Smooth muscle cell (in vitro differentiated cells): ENCODE results near the gene APCDD1L. TPM values are rescaled to one million over a fixed set of nuclear protein-coding genes. Genes with fewer than 3 reads are reported as not detected.
"Not testable (repeated sequence)": the region's sequence is repeated elsewhere in the genome, so short reads cannot be mapped to it uniquely, and the experiment has no call there.

ENCODE experiments used
- DNase-seq: peaks from one replicate; lab custom pipeline; 2025; ENCODE audit not compliant: unreplicated experiment; lab: John Stamatoyannopoulos, UW
- H2AFZ ChIP-seq: fragments of 200-600 bp; sonication (generic); 2 replicates; pipeline ENCODE4 v1.6.0; 2016; ENCODE audit warnings: antibody characterized with exemption, low read depth, mild to moderate bottlenecking
- H3F3A ChIP-seq: fragments of 200-600 bp; sonication (generic); 2 replicates; pipeline ENCODE4 v1.6.0; 2017; ENCODE audit warnings: antibody characterized with exemption, low read depth
- H3K27ac ChIP-seq: fragments of 200-600 bp; sonication (generic); 2 replicates; pipeline ENCODE4 v1.5.1; 2016; ENCODE audit warnings: low read depth, mild to moderate bottlenecking
- H3K27me3 ChIP-seq: fragments of 200-600 bp; sonication (generic); 2 replicates; pipeline ENCODE4 v1.6.1; 2016; ENCODE audit warnings: low read depth, mild to moderate bottlenecking
- H3K36me3 ChIP-seq: fragments of 200-600 bp; sonication (generic); 2 replicates; pipeline ENCODE4 v1.5.1; 2016; ENCODE audit warnings: low read depth
- H3K4me1 ChIP-seq: fragments of 200-600 bp; sonication (generic); 2 replicates; pipeline ENCODE4 v1.5.1; 2016; ENCODE audit warnings: low read depth
- H3K4me2 ChIP-seq: fragments of 200-600 bp; sonication (generic); 2 replicates; pipeline ENCODE4 v1.6.0; 2016; ENCODE audit warnings: mild to moderate bottlenecking
- H3K4me3 ChIP-seq: fragments of 200-600 bp; sonication (generic); 2 replicates; pipeline ENCODE4 v1.5.1; 2016; ENCODE audit warnings: mild to moderate bottlenecking
- H3K79me2 ChIP-seq: fragments of 200-600 bp; sonication (generic); 2 replicates; pipeline ENCODE4 v1.6.0; 2016; ENCODE audit warnings: low read depth, mild to moderate bottlenecking
- H3K9ac ChIP-seq: fragments of 200-600 bp; sonication (generic); 2 replicates; pipeline ENCODE4 v1.6.0; 2016; ENCODE audit warnings: low read depth
- H3K9me3 ChIP-seq: fragments of 200-600 bp; sonication (generic); replicated peaks from 2 replicates; pipeline ENCODE4 v1.5.1; 2016; ENCODE audit warnings: low read depth
- H4K20me1 ChIP-seq: fragments of 200-600 bp; sonication (generic); 2 replicates; pipeline ENCODE4 v1.6.0; 2016; ENCODE audit warnings: low read depth
- CTCF ChIP-seq: fragments of 200-600 bp; sonication (generic); IDR thresholded peaks from 2 replicates; pipeline ENCODE4 v1.5.1; 2017; ENCODE audit warnings: borderline replicate concordance, mild to moderate bottlenecking, antibody characterized with exemption; ENCODE audit not compliant: insufficient read depth, poor library complexity, severe bottlenecking
- WGBS: methylation state at CpG from one replicate; pipeline ENCODE4 v1.1.7; 2016; ENCODE audit warnings: low lambda C conversion rate; 5-methylcytosine and 5-hydroxymethylcytosine counted together
- polyA plus RNA-seq: library from polyadenylated mRNA; unstranded; fragments of >200 nt; fragmentation: Nextera tagmentation; extraction: Ambion mirVana; gene quantifications from 2 replicates; pipeline ENCODE4 v1.2.1, GENCODE V29; 2016
- total RNA-seq: library from RNA; depleted of rRNA; stranded (reverse); fragments of >200 nt; gene quantifications from 2 replicates; pipeline ENCODE4 v1.2.3, GENCODE V29; 2014

The APCDD1L gene
- total and polyA plus RNA-seq, 2 experiments from 2014 or later = 9.4 to 18.3 TPM

GRCh38 chr20:58418949-58419748 lies 96.0 kb downstream of the APCDD1L start:
- Histone ChIP-seq H3K27ac (no peak overlapping the region), H3K79me2 (peaks cover 62% of the 10 kb centered on the region), H3K27me3 (no peaks in the 10 kb centered on the region), H2AFZ (no peak overlapping the region), H4K20me1 (peaks cover 89% of the 10 kb centered on the region), H3K4me2 (no peak overlapping the region), H3K4me1 (peaks cover 9% of the 10 kb centered on the region), H3K9ac (no peak overlapping the region), H3K4me3 (no peak overlapping the region), H3F3A (no peaks in the 10 kb centered on the region), H3K36me3 (peaks cover 4% of the 10 kb centered on the region), H3K9me3 (no peaks in the 10 kb centered on the region)
- WGBS = 89% methylated on average over 5 of the region's 5 CpGs
- DNase-seq = no peak
- TF ChIP-seq CTCF = no peak

DNA sequence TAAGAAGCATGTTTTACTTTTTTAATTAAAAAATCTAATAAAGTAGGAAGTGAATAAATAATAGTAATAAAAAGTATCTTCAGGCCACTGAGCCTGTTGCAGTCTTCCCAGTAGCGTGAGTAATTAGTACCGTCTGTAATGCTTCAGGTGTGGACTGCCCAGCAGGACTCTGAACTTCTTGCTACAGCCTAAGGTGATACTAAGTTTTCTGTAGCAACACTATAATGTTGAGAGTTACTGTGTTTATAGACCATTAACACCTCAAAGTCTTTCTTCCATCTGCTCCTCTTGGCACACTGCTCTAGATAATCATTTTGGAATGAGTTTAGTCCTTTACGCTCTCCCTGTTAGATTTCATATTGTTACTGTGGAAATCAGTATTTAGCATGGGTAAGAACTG lies 97.8 kb downstream of the APCDD1L start:
- no peak overlapping the region for H3K9ac ChIP-seq
- 91% methylated on average over 3 of the region's 3 CpGs for WGBS
- H2AFZ ChIP-seq = no peak overlapping the region
- peaks cover 4% of the 10 kb centered on the region for H3K36me3 ChIP-seq
- H3K4me2 ChIP-seq = no peak overlapping the region
- no peaks in the 10 kb centered on the region for H3F3A ChIP-seq
- DNase-seq = no peak
- no peaks in the 10 kb centered on the region for H3K4me1 ChIP-seq
- peaks cover 55% of the 10 kb centered on the region for H3K79me2 ChIP-seq
- H3K27ac ChIP-seq = no peak overlapping the region
- no peak for TF ChIP-seq CTCF
- H3K27me3 ChIP-seq = no peaks in the 10 kb centered on the region
- H4K20me1 ChIP-seq = peaks cover 79% of the 10 kb centered on the region
- no peak overlapping the region for H3K4me3 ChIP-seq
- H3K9me3 ChIP-seq = no peaks in the 10 kb centered on the region

- Histone ChIP-seq H3K9ac (no peak overlapping the region), H3K27ac (no peak overlapping the region), H3K9me3 (no peaks in the 10 kb centered on the region), H3K36me3 (peaks cover 4% of the 10 kb centered on the region), H3K4me2 (no peak overlapping the region), H3K79me2 (peaks cover 55% of the 10 kb centered on the region), H3K4me1 (no peaks in the 10 kb centered on the region), H3K27me3 (no peaks in the 10 kb centered on the region), H3K4me3 (no peak overlapping the region), H3F3A (no peaks in the 10 kb centered on the region), H4K20me1 (peaks cover 77% of the 10 kb centered on the region), H2AFZ (no peak overlapping the region)
- no peak for TF ChIP-seq CTCF
- 100% methylated on average over 2 of the region's 2 CpGs for WGBS
- no peak for DNase-seq
Observed at GRCh38 chr20:58416835-58417234, 98.4 kb downstream of the APCDD1L start.

DNA sequence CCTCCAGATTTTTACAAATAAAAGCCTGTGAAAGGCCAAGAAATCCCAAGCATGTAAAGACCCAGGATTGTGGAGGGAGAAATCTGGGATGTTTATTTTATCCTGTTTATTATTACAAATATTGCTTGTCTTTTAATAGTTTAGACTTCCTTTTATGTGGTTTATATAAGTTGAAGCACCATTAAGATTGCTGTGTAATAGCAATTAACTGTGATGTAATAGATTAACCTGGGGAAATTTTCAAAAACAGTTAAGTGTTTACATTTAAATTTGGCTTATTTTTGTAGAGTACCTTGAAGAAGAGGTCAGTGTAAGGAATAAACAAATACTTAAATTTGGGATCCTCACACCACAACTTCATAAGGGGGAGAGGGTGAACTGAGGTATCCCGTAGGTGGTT lies 99.1 kb downstream of the APCDD1L start:
- H3K36me3 ChIP-seq = peaks cover 4% of the 10 kb centered on the region
- no peak overlapping the region for H3K4me2 ChIP-seq
- H3F3A ChIP-seq = no peaks in the 10 kb centered on the region
- no peaks in the 10 kb centered on the region for H3K27me3 ChIP-seq
- DNase-seq = no peak
- H3K27ac ChIP-seq = no peak overlapping the region
- H3K79me2 ChIP-seq = peaks cover 63% of the 10 kb centered on the region
- peaks cover 77% of the 10 kb centered on the region for H4K20me1 ChIP-seq
- WGBS = 100% methylated on average over 1 of the region's 1 CpG
- no peak overlapping the region for H2AFZ ChIP-seq
- H3K9ac ChIP-seq = no peak overlapping the region
- no peaks in the 10 kb centered on the region for H3K4me1 ChIP-seq
- H3K9me3 ChIP-seq = no peaks in the 10 kb centered on the region
- H3K4me3 ChIP-seq = no peak overlapping the region
- TF ChIP-seq CTCF = no peak

- Histone ChIP-seq H3K79me2 (peaks cover 76% of the 10 kb centered on the region), H4K20me1 (peaks cover 77% of the 10 kb centered on the region)
- H3K4me2 ChIP-seq, H3K36me3 ChIP-seq, H3K27ac ChIP-seq, H2AFZ ChIP-seq, H3K27me3 ChIP-seq, H3K4me1 ChIP-seq, H3K4me3 ChIP-seq, H3K9me3 ChIP-seq, H3F3A ChIP-seq, DNase-seq, H3K9ac ChIP-seq: not testable (repeated sequence)
- WGBS = 99% methylated on average over 25 of the region's 26 CpGs
Observed at GRCh38 chr20:58414786-58415185, 100.4 kb downstream of the APCDD1L start.
